WERI-Rb-1 (cell line): ENCODE measurements around the gene STXBP3.
"Not testable (repeated sequence)": the region's sequence is repeated elsewhere in the genome, so short reads cannot be mapped to it uniquely, and the experiment has no call there.

ENCODE experiments used
- DNase-seq: peaks from one replicate; pipeline ENCODE4 v3.0.0-alpha.2; 2020
- H3K27ac ChIP-seq: fragments of 250-450 bp; sonication (Bioruptor Pico); 2 replicates; pipeline ENCODE4 v1.5.1; 2020; ENCODE audit warnings: mild to moderate bottlenecking, moderate library complexity
- H3K27me3 ChIP-seq: fragments of 250-450 bp; sonication (Bioruptor Pico); 2 replicates; pipeline ENCODE4 v1.5.1; 2021; ENCODE audit warnings: mild to moderate bottlenecking, low read depth, moderate library complexity; ENCODE audit not compliant: insufficient read depth, severe bottlenecking
- H3K36me3 ChIP-seq: fragments of 250-450 bp; sonication (Bioruptor Pico); 2 replicates; pipeline ENCODE4 v1.5.1; 2020; ENCODE audit warnings: mild to moderate bottlenecking, moderate library complexity
- H3K4me3 ChIP-seq: 2 replicates; pipeline ENCODE4 v1.5.1; 2011; ENCODE audit warnings: low read depth, mild to moderate bottlenecking, control low read depth, low read length
- H3K9me3 ChIP-seq: fragments of 250-450 bp; sonication (Bioruptor Pico); 2 replicates; pipeline ENCODE4 v1.5.1; 2021; ENCODE audit warnings: mild to moderate bottlenecking, moderate library complexity; ENCODE audit not compliant: severe bottlenecking
- CTCF ChIP-seq: IDR thresholded peaks from 2 replicates; pipeline ENCODE4 v1.5.1; 2011; ENCODE audit warnings: low read depth, mild to moderate bottlenecking, control low read depth, inconsistent platforms, low read length

Gene STXBP3

GRCh38 chr1:108779455-108779854, 33.0 kb downstream of the STXBP3 start:
- Histone ChIP-seq H3K9me3 (no peaks in the 10 kb centered on the region), H3K4me3 (no peak overlapping the region), H3K36me3 (peaks cover 13% of the 10 kb centered on the region), H3K27me3 (no peaks in the 10 kb centered on the region), H3K27ac (no peak overlapping the region)
- TF ChIP-seq CTCF: no peak
- no peak for DNase-seq

GRCh38 chr1:108780937-108781574, 34.6 kb downstream of the STXBP3 start:
- Histone ChIP-seq H3K36me3 (peaks cover 21% of the 10 kb centered on the region), H3K27me3 (no peaks in the 10 kb centered on the region), H3K9me3 (peaks cover 12% of the 10 kb centered on the region), H3K27ac (no peak overlapping the region), H3K4me3 (no peak overlapping the region)
- no peak for DNase-seq
- no peak for TF ChIP-seq CTCF

GRCh38 chr1:108781575-108781944, 35.1 kb downstream of the STXBP3 start:
- H3K27ac ChIP-seq, H3K4me3 ChIP-seq, H3K27me3 ChIP-seq, DNase-seq: not testable (repeated sequence)
- Histone ChIP-seq H3K36me3 (peaks cover 20% of the 10 kb centered on the region), H3K9me3 (peaks cover 14% of the 10 kb centered on the region)

- no peak for DNase-seq
- no peak for TF ChIP-seq CTCF
- Histone ChIP-seq H3K27ac (no peak overlapping the region), H3K27me3 (no peaks in the 10 kb centered on the region), H3K36me3 (peaks cover 13% of the 10 kb centered on the region), H3K4me3 (no peak overlapping the region), H3K9me3 (peaks cover 14% of the 10 kb centered on the region)
Measured at GRCh38 chr1:108785264-108785663, 38.8 kb downstream of the STXBP3 start.

- Histone ChIP-seq H3K9me3 (peaks cover 14% of the 10 kb centered on the region), H3K36me3 (peaks cover 13% of the 10 kb centered on the region), H3K4me3 (no peak overlapping the region), H3K27me3 (no peaks in the 10 kb centered on the region), H3K27ac (no peak overlapping the region)
- TF ChIP-seq CTCF: no peak
- no peak for DNase-seq
Measured at GRCh38 chr1:108785880-108786279, 39.4 kb downstream of the STXBP3 start.

- no peak overlapping the region for H3K4me3 ChIP-seq
- TF ChIP-seq CTCF: no peak
- no peak overlapping the region for H3K27ac ChIP-seq
- no peaks in the 10 kb centered on the region for H3K9me3 ChIP-seq
- no peaks in the 10 kb centered on the region for H3K27me3 ChIP-seq
- no peak for DNase-seq
- no peaks in the 10 kb centered on the region; the same call in 1 of the 2 replicates for H3K36me3 ChIP-seq
Measured at GRCh38 chr1:108791790-108792189, 45.3 kb downstream of the STXBP3 start.
